22Rv1 (cell line): ENCODE data around the gene CRELD2.

Source experiments
- ZFX ChIP-seq: fragments of 450-650 bp; IDR thresholded peaks from 2 replicates; pipeline ENCODE4 v1.6.1; 2017; ENCODE audit warnings: antibody characterized with exemption, borderline replicate concordance
- TF ChIP-seq, protein P1 (sequence below): fragments of 450-650 bp; IDR thresholded peaks from 2 replicates; pipeline ENCODE4 v1.5.1; 2017; ENCODE audit warnings: mild to moderate bottlenecking

DNA sequence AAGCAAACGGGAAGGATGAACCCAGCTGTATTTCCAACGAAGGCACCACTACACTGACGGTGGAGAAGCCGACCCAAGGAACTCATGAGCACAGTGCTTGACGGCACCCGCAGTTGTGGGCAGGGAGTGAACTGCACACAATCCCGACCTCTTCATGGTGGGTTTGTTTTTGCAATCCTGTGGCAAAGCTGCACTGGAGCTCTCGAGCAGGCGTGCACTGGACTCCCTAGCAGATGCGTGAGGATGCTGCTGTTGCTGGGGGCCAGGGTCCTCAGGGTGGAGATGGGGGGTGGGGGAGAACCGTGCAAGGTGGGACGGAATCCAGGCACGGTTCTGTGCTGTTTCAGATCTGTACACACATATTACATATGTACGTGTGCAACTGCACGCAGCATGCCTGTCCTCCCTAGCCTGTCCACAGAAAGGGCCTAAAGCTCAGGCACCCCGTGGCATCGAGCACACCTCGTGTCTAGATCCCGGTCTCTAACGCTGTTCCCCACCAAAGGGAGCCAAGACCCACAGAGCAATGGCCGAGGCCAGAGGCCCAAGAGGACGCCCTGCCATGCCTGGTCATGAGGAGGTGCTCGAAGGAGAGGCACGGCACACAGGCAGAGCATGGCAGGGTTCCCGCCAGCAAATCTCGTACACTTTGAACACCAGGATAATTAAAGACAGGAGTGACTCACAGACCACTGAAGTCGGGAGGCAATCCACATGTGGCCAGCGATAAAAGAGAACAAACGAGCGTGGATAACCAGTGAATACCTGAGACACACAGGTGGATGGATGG, 17.8 kb upstream of the CRELD2 start:
- TF ChIP-seq, protein P1, sequence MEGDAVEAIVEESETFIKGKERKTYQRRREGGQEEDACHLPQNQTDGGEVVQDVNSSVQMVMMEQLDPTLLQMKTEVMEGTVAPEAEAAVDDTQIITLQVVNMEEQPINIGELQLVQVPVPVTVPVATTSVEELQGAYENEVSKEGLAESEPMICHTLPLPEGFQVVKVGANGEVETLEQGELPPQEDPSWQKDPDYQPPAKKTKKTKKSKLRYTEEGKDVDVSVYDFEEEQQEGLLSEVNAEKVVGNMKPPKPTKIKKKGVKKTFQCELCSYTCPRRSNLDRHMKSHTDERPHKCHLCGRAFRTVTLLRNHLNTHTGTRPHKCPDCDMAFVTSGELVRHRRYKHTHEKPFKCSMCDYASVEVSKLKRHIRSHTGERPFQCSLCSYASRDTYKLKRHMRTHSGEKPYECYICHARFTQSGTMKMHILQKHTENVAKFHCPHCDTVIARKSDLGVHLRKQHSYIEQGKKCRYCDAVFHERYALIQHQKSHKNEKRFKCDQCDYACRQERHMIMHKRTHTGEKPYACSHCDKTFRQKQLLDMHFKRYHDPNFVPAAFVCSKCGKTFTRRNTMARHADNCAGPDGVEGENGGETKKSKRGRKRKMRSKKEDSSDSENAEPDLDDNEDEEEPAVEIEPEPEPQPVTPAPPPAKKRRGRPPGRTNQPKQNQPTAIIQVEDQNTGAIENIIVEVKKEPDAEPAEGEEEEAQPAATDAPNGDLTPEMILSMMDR: no peak
- no peak for TF ChIP-seq ZFX
